Stimulated activated CD4-positive, alpha-beta T cell treated with anti-CD3 and anti-CD28 coated beads, Interleukin-1b, Interleukin-23, amount 100 ng/mL, for 1 hour (primary cell): ENCODE data around the gene ROBO4.

Source experiments
- DNase-seq, 2 donors: peaks; one replicate each; pipeline ENCODE4 v3.0.0-alpha.2; 2020; ENCODE audit warnings: low read depth in 2 of 2

The ROBO4 gene

GRCh38 chr11:124841201-124841600 is 56.5 kb downstream of the ROBO4 start:
- DNase-seq: no peak

DNA sequence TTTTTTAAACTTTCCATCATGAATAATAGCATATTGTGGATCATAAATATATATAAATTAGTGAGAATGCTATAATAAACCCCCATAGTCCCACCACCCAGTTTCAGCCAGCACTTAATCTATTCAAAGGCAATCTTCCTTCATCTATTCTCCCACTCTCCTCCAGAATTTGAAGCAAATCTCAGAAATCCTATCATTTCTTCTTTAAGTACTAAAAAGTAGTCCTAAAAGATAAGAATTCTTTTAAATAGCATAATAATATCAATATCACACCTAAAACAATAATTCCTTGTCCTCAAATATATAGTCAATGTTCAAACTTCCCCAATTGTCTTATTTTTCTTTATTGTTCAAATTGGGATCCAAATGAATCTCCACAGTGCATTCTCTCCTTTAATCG is 57.0 kb downstream of the ROBO4 start:
- no peak for DNase-seq

DNA sequence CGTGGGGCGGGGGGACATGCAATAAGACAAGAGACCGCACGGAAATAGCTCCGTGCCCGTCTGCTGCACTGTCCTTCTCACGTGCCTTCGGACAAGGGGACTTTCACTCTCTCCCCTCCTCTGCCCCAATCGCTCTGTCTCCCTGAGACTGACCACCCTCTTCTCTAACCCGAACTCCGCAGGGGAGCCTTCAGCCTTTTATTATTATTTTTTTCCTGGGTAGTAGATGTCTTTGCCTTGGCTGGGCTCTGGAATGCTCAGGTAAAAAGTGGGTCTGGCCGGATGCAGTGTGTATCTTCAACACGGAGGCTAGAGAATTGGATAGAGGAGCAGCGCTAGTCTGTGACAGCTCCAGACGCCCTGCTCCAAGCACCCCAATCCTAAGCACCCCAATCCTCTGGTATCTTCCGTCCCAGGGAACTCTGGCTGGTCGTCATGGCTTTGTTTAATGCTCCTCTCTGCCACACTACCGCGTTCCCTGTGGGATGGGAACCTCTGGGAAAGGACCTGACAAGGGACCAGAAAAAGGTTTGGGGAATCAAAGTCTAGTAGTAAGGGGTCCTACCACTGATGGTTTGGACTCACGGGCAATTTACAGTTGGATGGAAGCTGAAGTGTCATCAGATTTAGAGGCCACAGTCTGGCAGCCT is 57.6 kb downstream of the ROBO4 start:
- no peak for DNase-seq

DNA sequence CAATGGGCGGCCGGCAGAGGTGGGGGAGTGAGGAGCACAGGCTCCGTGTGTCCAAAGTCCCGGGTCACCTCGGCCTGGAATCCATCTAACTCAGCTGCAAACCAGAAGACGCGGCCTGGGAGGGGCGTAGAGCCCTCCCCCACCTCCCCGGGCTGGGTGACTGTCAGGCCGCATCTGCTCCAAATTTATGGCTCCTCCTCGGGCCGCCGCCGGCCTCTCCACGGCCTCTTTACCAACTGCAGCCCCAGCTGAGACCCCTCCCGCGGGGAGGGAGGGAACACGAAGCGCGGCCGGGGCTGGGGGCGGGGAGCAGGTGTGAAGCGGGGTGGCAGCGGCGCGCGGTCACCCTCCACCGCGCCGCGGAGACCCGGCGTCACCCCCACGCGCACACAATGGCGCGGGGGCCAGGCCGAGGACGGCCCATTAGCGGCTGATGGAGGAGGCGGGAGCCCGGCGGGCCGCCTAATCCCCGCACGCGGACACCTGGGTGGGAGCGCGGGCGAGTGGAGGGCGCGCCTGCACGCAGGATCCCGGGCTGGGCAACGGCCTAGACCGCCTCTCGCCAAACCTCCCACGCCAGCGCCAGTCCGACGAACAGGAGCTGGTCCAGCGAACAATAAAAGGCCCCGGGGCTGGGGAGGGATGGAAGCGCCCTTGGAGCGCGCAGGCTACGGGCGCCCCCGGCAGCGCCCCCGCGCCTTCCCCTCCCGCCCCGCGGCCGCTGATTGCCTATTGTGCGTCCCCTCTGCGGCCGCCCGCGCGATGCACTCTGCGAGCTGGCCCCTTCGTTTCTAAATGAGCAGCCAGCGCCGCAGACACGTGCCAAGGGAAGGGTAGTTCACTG is 58.3 kb downstream of the ROBO4 start:
- no peak for DNase-seq

- DNase-seq: no peak
These were observed 58.9 kb downstream of the ROBO4 start for GRCh38 chr11:124838805-124839127.

GRCh38 chr11:124837491-124837856 is 60.2 kb downstream of the ROBO4 start:
- no peak for DNase-seq

DNA sequence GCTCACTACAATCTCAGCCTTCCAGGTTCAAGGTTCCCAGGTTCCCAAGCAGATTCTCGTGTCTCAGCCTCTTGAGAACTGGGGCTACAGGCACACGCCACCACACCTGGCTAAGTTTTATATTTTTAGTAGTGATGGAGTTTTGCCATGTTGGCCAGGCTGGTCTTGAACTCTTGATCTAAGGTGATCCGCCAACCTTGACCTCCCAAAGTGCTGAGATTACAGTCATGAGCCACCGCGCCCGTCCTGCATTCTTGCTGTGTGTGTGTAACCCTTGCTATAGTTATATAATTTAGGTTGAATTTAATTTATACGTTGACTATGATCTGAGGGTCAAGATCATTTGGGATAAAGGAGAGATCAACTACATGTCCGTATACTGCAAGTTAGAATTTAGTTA is 61.7 kb downstream of the ROBO4 start:
- DNase-seq: no peak

DNA sequence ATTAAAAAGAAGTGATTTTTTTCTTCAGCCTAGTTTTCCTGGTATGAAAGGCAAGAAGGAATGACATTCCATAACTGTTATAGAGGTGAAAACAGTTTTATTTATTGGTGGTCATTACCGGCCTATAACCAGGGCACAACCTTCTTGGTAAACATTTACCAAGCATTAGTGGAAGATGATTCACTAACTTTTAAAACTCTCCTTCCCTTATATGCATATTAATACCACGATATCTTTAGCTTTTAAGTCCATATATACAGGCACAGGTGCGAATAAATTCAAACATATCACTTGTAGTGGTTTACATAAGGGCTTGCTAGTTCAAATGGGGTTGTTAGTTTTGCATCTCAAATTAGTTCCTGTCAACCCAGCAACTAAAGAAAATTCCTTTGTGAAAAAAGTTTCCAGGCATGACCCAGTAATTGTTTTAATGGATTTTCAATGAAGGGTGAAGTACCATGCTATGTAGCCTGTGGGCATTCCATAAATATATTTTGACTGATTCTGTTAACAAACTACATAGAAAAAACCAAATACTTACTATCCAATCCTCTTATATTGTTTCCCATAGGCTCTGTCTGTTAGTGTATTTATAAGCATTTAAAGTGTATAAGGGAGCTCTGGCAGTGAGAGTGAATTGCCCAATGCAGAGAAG is 63.0 kb downstream of the ROBO4 start:
- no peak for DNase-seq
